ENCODE results near the gene ROBO1. TPM values are rescaled to one million over a fixed set of nuclear protein-coding genes. Genes with fewer than 3 reads are reported as not detected.

ROBO1 gene
- polyA plus RNA-seq, 1 donor (not counting 4 experiments of a cell fraction or from before 2014, with no cell fraction given), result 27.1 TPM

- no peak overlapping the region for H3K9ac ChIP-seq (ENCODE audit: control insufficient read depth, extremely low read depth, insufficient read depth, low read length)
- H4K20me1 ChIP-seq (ENCODE audit: control insufficient read depth, extremely low read depth, insufficient read depth, low read length), result no peaks in the 10 kb centered on the region
- TF ChIP-seq EZH2 (IDR thresholded peaks at IDR 0.05; ENCODE audit: low read length), result no peak
- no peak for TF ChIP-seq CTCF (optimal IDR thresholded peaks at IDR 0.05 in 1 of 3, IDR thresholded peaks at IDR 0.05 in 1 of 3, conservative IDR thresholded peaks at IDR 0.05 in 1 of 3; ENCODE audit: extremely low read depth in 1 of 3, insufficient read depth in 2 of 3, low read length in 3 of 3)
- no peak overlapping the region for H3K27ac ChIP-seq (ENCODE audit: control insufficient read depth, insufficient read depth, low read length)
- no peaks in the 10 kb centered on the region for H3K79me2 ChIP-seq (ENCODE audit: control insufficient read depth, insufficient read depth, low read length)
- no peak overlapping the region for H3K4me2 ChIP-seq (ENCODE audit: control insufficient read depth, extremely low read depth, insufficient read depth, low read depth, low read length)
- no peaks in the 10 kb centered on the region for H3K9me1 ChIP-seq (ENCODE audit: control insufficient read depth, extremely low read depth, insufficient read depth, low read length)
- dilution Hi-C loops (cut with MboI; ENCODE audit: extremely low pct_ligation_motif_present, low sequenced_read_pairs), result no loop called here
- no peaks in the 10 kb centered on the region for H3K9me3 ChIP-seq (ENCODE audit: control insufficient read depth, low read depth, low read length)
- no peaks in the 10 kb centered on the region for H3K27me3 ChIP-seq (ENCODE audit: control insufficient read depth, extremely low read depth, insufficient read depth, low read length)
- no peaks in the 10 kb centered on the region for H3K36me3 ChIP-seq (ENCODE audit: control insufficient read depth in 2 of 2, extremely low read depth in 1 of 2, insufficient read depth in 2 of 2, low read length in 2 of 2)
- no peak overlapping the region for H2AFZ ChIP-seq (ENCODE audit: control insufficient read depth, low read length)
- no peak for FAIRE-seq
- no peak overlapping the region for H3K4me3 ChIP-seq (ENCODE audit: control insufficient read depth in 2 of 3, extremely low read depth in 1 of 3, insufficient read depth in 2 of 3, low read depth in 1 of 3, low read length in 3 of 3)
- H3K4me1 ChIP-seq (ENCODE audit: control insufficient read depth, extremely low read depth, insufficient read depth, low read length), result peaks cover 3% of the 10 kb centered on the region
- DNase-seq (ENCODE audit: low read depth, low spot score), result no peak
Measured at GRCh38 chr3:79162653-79163052, 605.1 kb downstream of the ROBO1 start.

- Histone ChIP-seq H3K9me1 (ENCODE audit: control insufficient read depth, extremely low read depth, insufficient read depth, low read length) (no peaks in the 10 kb centered on the region), H3K36me3 (ENCODE audit: control insufficient read depth in 2 of 2, extremely low read depth in 1 of 2, insufficient read depth in 2 of 2, low read length in 2 of 2) (no peaks in the 10 kb centered on the region), H4K20me1 (ENCODE audit: control insufficient read depth, extremely low read depth, insufficient read depth, low read length) (no peaks in the 10 kb centered on the region), H3K9me3 (ENCODE audit: control insufficient read depth, low read depth, low read length) (no peaks in the 10 kb centered on the region), H3K4me3 (ENCODE audit: control insufficient read depth in 2 of 3, extremely low read depth in 1 of 3, insufficient read depth in 2 of 3, low read depth in 1 of 3, low read length in 3 of 3) (no peak overlapping the region), H3K9ac (ENCODE audit: control insufficient read depth, extremely low read depth, insufficient read depth, low read length) (no peak overlapping the region), H2AFZ (ENCODE audit: control insufficient read depth, low read length) (peak overlapping the region; percentile 43), H3K27me3 (ENCODE audit: control insufficient read depth, extremely low read depth, insufficient read depth, low read length) (no peaks in the 10 kb centered on the region), H3K4me1 (ENCODE audit: control insufficient read depth, extremely low read depth, insufficient read depth, low read length) (no peaks in the 10 kb centered on the region), H3K79me2 (ENCODE audit: control insufficient read depth, insufficient read depth, low read length) (no peaks in the 10 kb centered on the region), H3K27ac (ENCODE audit: control insufficient read depth, insufficient read depth, low read length) (no peak overlapping the region), H3K4me2 (ENCODE audit: control insufficient read depth, extremely low read depth, insufficient read depth, low read depth, low read length) (no peak overlapping the region)
- FAIRE-seq, result no peak
- DNase-seq (ENCODE audit: low read depth, low spot score), result no peak
- no peak for TF ChIP-seq CTCF (optimal IDR thresholded peaks at IDR 0.05 in 1 of 3, IDR thresholded peaks at IDR 0.05 in 1 of 3, conservative IDR thresholded peaks at IDR 0.05 in 1 of 3; ENCODE audit: extremely low read depth in 1 of 3, insufficient read depth in 2 of 3, low read length in 3 of 3)
- TF ChIP-seq EZH2 (IDR thresholded peaks at IDR 0.05; ENCODE audit: low read length), result no peak
- dilution Hi-C loops (cut with MboI; ENCODE audit: extremely low pct_ligation_motif_present, low sequenced_read_pairs), result no loop called here
Measured at GRCh38 chr3:79161941-79162340, 605.9 kb downstream of the ROBO1 start.
